ENCODE measurements around the gene LRCOL1. TPM values are rescaled to one million over a fixed set of nuclear protein-coding genes. Genes with fewer than 3 reads are reported as not detected.

Gene LRCOL1
- total and polyA plus RNA-seq, 2 of the 8 experiments (the other 6 are each of a cell fraction or from before 2014, with no cell fraction given): not detected

DNA sequence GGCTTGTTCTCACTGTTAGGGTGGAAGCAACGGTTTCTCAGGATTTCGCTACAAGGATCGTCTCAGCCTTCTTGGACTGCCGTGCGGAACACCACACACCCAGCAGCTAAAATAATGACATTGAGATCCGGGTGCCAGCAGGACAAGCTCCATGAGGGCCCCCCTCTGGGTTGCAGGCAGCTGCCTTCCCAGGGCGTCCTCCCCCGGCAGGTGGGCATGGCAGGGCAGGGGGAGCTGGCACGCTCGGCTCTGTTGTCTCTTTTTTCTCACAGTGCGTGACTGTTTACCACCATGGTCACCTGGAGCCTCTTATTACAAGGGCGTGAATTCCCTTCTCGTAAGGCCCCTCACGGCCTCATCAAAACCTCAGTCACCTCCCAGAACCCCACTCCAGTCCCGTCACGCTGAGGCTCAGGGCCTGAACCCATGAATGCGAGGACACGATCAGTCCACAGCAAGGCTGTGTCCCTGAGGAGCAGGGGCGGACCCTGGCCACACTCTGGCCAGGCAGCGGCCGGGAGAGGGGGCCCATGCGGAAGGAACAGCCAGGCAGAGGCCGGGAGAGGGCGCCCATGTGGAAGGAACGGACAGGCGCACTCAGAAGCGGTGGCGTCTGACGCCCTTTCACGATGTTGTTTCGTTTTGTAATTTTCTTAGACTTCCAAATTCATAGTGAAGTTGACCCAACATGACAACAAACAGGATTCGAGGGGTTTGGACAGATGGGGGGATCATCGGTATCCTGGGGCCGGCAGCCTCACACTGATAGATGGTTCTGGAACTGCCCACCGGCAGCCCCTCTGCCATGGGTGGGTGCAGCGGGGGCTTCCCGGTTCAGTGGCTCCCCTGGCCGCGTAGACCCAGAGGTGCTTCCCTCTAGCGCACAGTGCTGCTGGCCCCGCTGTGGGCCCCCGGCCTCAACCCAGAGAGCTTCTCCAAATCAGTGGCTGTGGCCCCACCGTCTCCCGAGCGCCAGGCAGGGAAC is 10.0 kb downstream of the LRCOL1 start (continued):
- no peak for TF ChIP-seq RFX5 (IDR thresholded peaks at IDR 0.05; ENCODE audit: borderline replicate concordance, low read depth, low read length)
- no peak for TF ChIP-seq CHD1 (IDR thresholded peaks at IDR 0.05; ENCODE audit: low read depth, low read length)
- TF ChIP-seq POLR2AphosphoS5 (IDR thresholded peaks at IDR 0.05; ENCODE audit: low read depth, low read length): no peak
- TF ChIP-seq SIX5 (IDR thresholded peaks at IDR 0.05; ENCODE audit: low read depth, low read length): no peak
- TF ChIP-seq RNF2 (IDR thresholded peaks at IDR 0.05; ENCODE audit: borderline replicate concordance, low read depth, low read length, missing control alignments, poor library complexity, severe bottlenecking): no peak
- TF ChIP-seq BCL11A (IDR thresholded peaks at IDR 0.05; ENCODE audit: low read depth in 2 of 2, low read length in 2 of 2): no peak
- TF ChIP-seq, protein P1, sequence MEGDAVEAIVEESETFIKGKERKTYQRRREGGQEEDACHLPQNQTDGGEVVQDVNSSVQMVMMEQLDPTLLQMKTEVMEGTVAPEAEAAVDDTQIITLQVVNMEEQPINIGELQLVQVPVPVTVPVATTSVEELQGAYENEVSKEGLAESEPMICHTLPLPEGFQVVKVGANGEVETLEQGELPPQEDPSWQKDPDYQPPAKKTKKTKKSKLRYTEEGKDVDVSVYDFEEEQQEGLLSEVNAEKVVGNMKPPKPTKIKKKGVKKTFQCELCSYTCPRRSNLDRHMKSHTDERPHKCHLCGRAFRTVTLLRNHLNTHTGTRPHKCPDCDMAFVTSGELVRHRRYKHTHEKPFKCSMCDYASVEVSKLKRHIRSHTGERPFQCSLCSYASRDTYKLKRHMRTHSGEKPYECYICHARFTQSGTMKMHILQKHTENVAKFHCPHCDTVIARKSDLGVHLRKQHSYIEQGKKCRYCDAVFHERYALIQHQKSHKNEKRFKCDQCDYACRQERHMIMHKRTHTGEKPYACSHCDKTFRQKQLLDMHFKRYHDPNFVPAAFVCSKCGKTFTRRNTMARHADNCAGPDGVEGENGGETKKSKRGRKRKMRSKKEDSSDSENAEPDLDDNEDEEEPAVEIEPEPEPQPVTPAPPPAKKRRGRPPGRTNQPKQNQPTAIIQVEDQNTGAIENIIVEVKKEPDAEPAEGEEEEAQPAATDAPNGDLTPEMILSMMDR (IDR thresholded peaks at IDR 0.05; ENCODE audit: control extremely low read depth in 1 of 3, insufficient read depth in 1 of 3, low read depth in 1 of 3, low read length in 3 of 3): peak in 2 of 3 experiments; percentile 81 to 92; a peak in 3 of 4 replicates
- TF ChIP-seq, protein P2, sequence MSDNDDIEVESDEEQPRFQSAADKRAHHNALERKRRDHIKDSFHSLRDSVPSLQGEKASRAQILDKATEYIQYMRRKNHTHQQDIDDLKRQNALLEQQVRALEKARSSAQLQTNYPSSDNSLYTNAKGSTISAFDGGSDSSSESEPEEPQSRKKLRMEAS (IDR thresholded peaks at IDR 0.05): peak; percentile 67
- no peak for TF ChIP-seq RBBP5 (IDR thresholded peaks at IDR 0.05; ENCODE audit: borderline replicate concordance, low read depth, low read length)
- TF ChIP-seq TAF1 (IDR thresholded peaks at IDR 0.05; ENCODE audit: low read depth, low read length): no peak; the same call in 1 of the 2 replicates
- no peak for TF ChIP-seq CBX8 (IDR thresholded peaks at IDR 0.05; ENCODE audit: borderline replicate concordance, low read depth, low read length)
- no peak for TF ChIP-seq SAP30 (IDR thresholded peaks at IDR 0.05; ENCODE audit: insufficient read depth, insufficient replicate concordance, low read length)
- no peak for TF ChIP-seq POLR2A (IDR thresholded peaks at IDR 0.05; ENCODE audit: control extremely low read depth in 1 of 2, low read depth in 2 of 2, low read length in 2 of 2)
- no peak for TF ChIP-seq HDAC6 (IDR thresholded peaks at IDR 0.05; ENCODE audit: low read depth, low read length)
- no peak for TF ChIP-seq BACH1 (IDR thresholded peaks at IDR 0.05; ENCODE audit: low read length)
- 0 out of 2 replicates have a peak, but pooled peaks have one; percentile 18 for TF ChIP-seq TBP (IDR thresholded peaks at IDR 0.05; ENCODE audit: low read depth, low read length)
- no peak for TF ChIP-seq POU5F1 (IDR thresholded peaks at IDR 0.05; ENCODE audit: low read depth, low read length)

All from H1 (cell line).